Measurements from ENCODE around the gene DXO.
"Not testable (repeated sequence)": the region's sequence is repeated elsewhere in the genome, so short reads cannot be mapped to it uniquely, and the experiment has no call there.

DXO gene

DNA sequence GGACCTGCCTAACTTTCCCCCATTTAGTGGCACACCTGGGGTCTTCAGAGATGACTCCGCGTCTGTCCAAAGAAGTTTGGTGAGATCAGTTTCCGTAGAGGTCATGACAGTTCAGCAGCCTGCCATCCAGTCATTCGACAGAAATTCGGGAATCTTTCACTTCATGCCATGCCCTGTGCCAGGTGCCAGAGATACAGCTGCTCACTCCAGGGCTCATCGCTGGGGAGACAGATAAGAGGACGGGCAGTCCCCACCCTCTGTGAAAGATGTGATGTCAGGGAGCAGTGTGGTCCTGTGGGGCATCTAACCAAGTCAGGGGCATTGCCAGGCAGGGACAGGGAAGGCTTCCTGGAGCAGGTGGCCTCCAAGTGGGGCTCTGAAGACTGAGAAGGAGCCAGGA lies 31.4 kb upstream of the DXO start:
- in situ Hi-C loops (cut with HindIII; ENCODE audit: low pct_ligation_motif_present, low sequenced_read_pairs); H3K36me3 ChIP-seq (replicated peaks); H3K27ac ChIP-seq; H3K27me3 ChIP-seq (replicated peaks); H3K4me3 ChIP-seq (ENCODE audit: low read depth, low read length); DNase-seq: not testable (repeated sequence)

DNA sequence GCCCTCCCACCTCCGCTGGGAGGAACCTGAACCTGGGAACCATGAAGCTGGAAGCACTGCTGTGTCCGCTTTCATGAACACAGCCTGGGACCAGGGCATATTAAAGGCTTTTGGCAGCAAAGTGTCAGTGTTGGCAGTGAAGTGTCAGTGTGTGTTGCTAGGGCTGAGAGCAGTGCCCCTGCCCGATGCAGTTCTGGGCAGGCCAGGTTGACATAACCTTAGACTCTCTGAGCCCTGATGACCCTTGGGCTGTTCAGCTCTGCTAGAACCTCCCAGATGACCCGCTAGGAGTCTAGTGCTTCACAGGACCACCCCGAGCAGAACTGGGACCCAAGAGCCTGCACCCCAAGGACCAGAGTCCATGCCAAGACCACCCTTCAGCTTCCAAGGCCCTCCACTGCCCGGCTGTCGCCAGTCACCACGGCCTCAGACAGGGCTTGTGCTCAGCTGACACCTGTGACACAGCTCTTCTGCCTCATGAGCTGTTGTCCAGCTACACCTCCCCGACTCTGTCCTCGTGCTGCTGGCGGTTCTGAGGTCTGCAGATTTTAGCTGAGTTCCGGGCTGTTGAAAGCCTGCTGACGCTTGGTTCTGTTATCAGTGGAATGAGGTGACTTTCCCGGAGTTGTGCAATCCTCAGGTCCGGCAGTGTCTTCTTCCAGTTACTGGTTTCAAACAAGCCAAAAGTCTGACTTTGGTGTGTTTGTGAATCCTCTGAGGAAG lies 30.8 kb upstream of the DXO start:
- H3K36me3 ChIP-seq (replicated peaks); in situ Hi-C loops (cut with HindIII; ENCODE audit: low pct_ligation_motif_present, low sequenced_read_pairs); H3K4me3 ChIP-seq (ENCODE audit: low read depth, low read length); DNase-seq; H3K27me3 ChIP-seq (replicated peaks); H3K27ac ChIP-seq: not testable (repeated sequence)

DNA sequence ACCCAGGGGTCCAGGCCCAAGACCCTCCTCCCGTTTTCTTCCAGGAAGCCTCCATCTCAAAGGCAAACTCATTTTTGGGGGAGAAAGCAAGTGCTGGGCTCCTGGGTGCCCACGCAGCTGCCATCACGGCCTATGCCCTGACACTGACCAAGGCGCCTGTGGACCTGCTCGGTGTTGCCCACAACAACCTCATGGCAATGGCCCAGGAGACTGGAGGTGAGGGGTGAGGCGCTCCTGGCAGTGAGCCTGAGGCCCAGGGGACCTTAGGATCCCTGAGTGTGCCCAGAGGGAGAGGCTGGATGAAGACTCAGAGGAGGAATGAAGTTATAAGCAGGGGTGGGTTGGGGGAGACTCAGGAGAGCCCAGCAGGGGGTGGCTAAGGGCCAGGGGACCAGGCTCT lies 24.4 kb upstream of the DXO start:
- H3K36me3 ChIP-seq (replicated peaks); DNase-seq; H3K27ac ChIP-seq; H3K4me3 ChIP-seq (ENCODE audit: low read depth, low read length); H3K27me3 ChIP-seq (replicated peaks); in situ Hi-C loops (cut with HindIII; ENCODE audit: low pct_ligation_motif_present, low sequenced_read_pairs): not testable (repeated sequence)

DNA sequence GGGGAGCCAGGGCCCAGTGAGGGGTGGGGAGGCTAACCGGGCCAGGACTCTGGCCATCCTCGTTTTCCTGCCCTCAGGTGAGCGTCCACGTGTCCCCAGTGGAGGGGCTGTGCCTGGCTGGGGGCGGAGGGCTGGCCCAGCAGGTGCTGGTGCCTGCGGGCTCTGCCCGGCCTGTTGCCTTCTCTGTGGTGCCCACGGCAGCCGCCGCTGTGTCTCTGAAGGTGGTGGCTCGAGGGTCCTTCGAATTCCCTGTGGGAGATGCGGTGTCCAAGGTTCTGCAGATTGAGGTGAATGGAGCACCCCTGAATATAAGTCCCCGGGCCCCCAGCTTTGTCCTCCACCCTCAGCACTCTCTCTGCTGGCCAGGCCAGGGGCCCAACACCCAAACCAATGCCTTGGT lies 22.5 kb upstream of the DXO start:
- H3K4me3 ChIP-seq (ENCODE audit: low read depth, low read length); H3K27me3 ChIP-seq (replicated peaks); H3K27ac ChIP-seq; H3K36me3 ChIP-seq (replicated peaks); DNase-seq; in situ Hi-C loops (cut with HindIII; ENCODE audit: low pct_ligation_motif_present, low sequenced_read_pairs): not testable (repeated sequence)

DNA sequence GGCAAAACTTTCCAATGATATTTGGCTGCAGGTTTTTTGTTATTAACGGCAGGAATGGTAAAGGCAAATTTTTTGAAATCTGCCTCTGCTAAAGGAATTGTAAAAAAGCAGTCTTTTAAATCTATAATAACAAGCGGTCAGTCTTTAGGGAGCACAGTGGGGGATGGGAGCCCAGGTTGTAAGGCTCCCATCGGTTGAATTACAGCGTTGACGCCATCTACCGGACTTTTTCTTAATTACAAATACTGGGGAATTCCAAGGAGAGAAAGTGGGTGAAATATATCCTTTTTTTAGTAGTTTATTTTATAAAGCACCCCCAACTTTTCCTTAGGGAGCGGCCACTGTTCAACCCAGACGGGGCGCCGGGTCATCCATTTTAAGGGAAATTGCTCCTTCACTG lies 17.4 kb upstream of the DXO start:
- H3K36me3 ChIP-seq (replicated peaks); in situ Hi-C loops (cut with HindIII; ENCODE audit: low pct_ligation_motif_present, low sequenced_read_pairs); H3K4me3 ChIP-seq (ENCODE audit: low read depth, low read length); H3K27me3 ChIP-seq (replicated peaks); DNase-seq; H3K27ac ChIP-seq: not testable (repeated sequence)

DNA sequence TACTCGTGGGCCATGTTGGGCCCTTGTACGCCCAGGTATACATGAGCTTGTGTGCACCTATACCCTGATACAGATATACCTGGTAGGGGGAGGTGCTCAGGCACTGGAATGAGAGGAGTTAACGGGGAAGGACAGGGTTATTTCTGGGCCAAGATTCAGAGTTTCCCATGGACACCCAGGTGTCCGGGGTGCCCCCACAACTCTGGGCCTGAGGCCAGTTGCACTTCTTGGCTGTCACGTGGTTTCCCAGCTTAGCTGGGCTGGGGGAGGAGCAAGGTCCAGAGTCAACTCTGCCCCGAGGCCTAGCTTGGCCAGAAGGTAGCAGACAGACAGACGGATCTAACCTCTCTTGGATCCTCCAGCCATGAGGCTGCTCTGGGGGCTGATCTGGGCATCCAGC lies 9.8 kb upstream of the DXO start, which contains the start of gene C4A:
TSS of gene C4A (plus strand) at position 314 of the 400 bp plus-strand sequence. CDS start at position 365, 51 bp downstream.
- DNase-seq; in situ Hi-C loops (cut with HindIII; ENCODE audit: low pct_ligation_motif_present, low sequenced_read_pairs); H3K27me3 ChIP-seq (replicated peaks); H3K27ac ChIP-seq; H3K36me3 ChIP-seq (replicated peaks); H3K4me3 ChIP-seq (ENCODE audit: low read depth, low read length): not testable (repeated sequence)

DNA sequence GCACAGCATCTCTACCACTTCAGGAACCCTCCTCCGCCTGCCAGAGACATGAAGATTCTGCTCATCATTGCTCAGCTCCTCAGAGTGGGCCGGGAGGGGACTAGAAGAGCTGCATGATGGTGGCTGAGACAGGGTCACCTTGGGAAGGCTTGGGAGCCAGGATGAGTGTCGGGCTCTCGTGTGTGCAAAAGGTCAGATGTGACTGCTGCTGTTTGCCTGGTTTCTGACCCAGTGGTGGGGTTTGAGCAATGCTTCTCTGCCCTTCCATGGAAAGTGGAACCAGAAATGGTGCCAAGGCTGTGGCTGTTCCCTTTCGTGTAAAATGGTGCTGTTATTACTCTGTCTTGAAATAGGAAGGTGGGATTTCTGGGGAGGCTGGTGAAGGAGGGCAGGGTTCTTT lies 9.1 kb upstream of the DXO start:
- H3K4me3 ChIP-seq (ENCODE audit: low read depth, low read length); H3K27me3 ChIP-seq (replicated peaks); H3K27ac ChIP-seq; DNase-seq; in situ Hi-C loops (cut with HindIII; ENCODE audit: low pct_ligation_motif_present, low sequenced_read_pairs); H3K36me3 ChIP-seq (replicated peaks): not testable (repeated sequence)

DNA sequence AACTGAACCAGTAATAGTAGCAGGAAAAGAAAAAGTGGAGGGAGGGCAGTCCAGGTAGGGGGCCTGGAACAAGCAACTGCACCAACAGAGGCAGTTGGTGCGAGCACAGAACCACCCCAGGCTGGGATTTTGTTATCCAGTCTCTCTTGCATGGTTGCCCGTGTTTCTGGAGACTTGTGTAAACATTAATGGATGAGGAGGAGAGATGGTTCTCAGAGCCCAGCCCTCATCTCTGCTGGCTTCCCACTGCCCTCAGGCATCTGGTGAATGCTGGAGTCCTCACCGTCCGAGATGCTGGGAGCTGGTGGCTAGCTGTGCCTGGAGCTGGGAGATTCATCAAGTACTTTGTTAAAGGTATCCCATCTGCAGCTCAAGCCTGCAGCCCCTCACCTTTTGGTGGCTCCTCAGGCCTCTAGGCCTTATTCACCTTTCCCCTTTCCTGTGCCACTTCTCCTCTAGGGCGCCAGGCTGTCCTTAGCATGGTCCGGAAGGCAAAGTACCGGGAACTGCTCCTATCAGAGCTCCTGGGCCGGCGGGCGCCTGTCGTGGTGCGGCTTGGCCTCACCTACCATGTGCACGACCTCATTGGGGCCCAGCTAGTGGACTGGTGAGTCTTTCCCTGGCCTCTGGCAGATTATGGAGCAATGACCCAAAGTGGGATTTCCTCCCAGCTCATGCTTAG lies 8.4 kb upstream of the DXO start:
- DNase-seq; H3K27me3 ChIP-seq (replicated peaks); H3K4me3 ChIP-seq (ENCODE audit: low read depth, low read length); H3K27ac ChIP-seq; H3K36me3 ChIP-seq (replicated peaks); in situ Hi-C loops (cut with HindIII; ENCODE audit: low pct_ligation_motif_present, low sequenced_read_pairs): not testable (repeated sequence)

DNA sequence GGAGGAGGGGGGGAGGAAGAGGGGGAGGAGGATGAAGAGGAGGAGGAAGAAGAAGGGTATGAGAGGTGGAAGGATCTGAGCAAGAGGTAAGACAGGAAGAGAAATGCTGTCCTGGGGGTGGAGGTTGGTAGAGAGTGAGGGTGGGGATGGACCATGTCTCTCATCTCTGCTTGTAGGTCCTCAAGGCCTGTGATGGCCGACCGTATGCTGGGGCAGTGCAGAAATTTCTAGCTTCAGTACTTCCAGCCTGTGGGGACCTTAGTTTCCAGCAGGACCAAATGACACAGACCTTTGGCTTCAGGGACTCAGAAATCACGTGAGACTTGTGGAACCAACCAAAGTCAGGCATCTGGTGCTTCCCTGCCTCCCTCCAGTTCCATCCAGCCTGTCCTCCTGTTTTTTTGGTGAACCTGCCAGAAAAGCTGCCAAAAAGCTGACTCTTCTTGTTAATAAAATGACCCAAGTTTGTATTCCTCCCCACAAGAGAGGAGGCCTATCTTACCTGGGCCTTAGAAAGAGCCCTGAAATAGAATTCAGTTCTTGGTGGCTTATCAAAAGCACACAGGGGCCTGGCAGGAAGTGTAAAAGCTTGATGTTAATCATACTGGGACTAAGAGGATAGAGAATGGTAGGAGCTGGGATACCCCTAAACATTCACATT lies 7.4 kb upstream of the DXO start:
- TF ChIP-seq, protein P1, sequence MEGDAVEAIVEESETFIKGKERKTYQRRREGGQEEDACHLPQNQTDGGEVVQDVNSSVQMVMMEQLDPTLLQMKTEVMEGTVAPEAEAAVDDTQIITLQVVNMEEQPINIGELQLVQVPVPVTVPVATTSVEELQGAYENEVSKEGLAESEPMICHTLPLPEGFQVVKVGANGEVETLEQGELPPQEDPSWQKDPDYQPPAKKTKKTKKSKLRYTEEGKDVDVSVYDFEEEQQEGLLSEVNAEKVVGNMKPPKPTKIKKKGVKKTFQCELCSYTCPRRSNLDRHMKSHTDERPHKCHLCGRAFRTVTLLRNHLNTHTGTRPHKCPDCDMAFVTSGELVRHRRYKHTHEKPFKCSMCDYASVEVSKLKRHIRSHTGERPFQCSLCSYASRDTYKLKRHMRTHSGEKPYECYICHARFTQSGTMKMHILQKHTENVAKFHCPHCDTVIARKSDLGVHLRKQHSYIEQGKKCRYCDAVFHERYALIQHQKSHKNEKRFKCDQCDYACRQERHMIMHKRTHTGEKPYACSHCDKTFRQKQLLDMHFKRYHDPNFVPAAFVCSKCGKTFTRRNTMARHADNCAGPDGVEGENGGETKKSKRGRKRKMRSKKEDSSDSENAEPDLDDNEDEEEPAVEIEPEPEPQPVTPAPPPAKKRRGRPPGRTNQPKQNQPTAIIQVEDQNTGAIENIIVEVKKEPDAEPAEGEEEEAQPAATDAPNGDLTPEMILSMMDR (IDR thresholded peaks at IDR 0.05; ENCODE audit: low read depth, low read length, missing control alignments) = no peak
- Histone ChIP-seq H3K27ac (no peak overlapping the region), H3K27me3 (replicated peaks) (no peaks in the 10 kb centered on the region), H3K36me3 (replicated peaks) (peaks cover 2% of the 10 kb centered on the region), H3K4me3 (ENCODE audit: low read depth, low read length) (no peak overlapping the region)
- in situ Hi-C loops (cut with HindIII; ENCODE audit: low pct_ligation_motif_present, low sequenced_read_pairs) = no loop called here
- DNase-seq = no peak

DNA sequence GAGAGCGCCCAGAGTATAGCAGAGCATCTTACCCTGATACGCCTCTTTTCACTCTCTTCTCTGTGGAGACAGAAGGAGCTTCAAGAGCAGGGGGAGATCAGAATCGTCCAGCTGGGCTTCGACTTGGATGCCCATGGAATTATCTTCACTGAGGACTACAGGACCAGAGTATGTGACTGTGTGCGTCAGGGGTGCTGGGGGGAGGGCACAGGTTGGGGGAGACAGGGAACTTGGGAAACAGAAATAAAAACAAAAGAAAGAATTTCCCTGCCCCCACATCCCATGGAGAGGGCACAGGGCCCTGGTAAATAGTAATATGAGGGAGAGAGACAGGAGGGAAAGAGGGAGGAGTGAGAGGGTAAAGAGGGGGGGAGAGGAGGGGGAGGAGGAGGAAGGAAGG lies 6.9 kb upstream of the DXO start:
- Histone ChIP-seq H3K27me3 (replicated peaks) (no peaks in the 10 kb centered on the region), H3K27ac (no peak overlapping the region), H3K36me3 (replicated peaks) (peaks cover 2% of the 10 kb centered on the region), H3K4me3 (ENCODE audit: low read depth, low read length) (no peak overlapping the region)
- no peak for DNase-seq
- TF ChIP-seq, protein P1 (IDR thresholded peaks at IDR 0.05; ENCODE audit: low read depth, low read length, missing control alignments) = no peak
- in situ Hi-C loops (cut with HindIII; ENCODE audit: low pct_ligation_motif_present, low sequenced_read_pairs) = no loop called here
